ENCODE measurements around the gene RNF19B. TPM values are rescaled to one million over a fixed set of nuclear protein-coding genes. Genes with fewer than 3 reads are reported as not detected.

Gene RNF19B
- total and polyA plus RNA-seq, 7 donors, result 10.4 to 32.5 (median 18.8) TPM

GRCh38 chr1:33009561-33009960 is 45.0 kb upstream of the RNF19B start:
- H3K4me1 ChIP-seq, result peaks cover 43% of the 10 kb centered on the region
- no peaks in the 10 kb centered on the region for H3K27me3 ChIP-seq (ENCODE audit: insufficient read depth in 3 of 3, low read length in 2 of 3)
- intact Hi-C loops (cut with DNase I), result loop anchor here in 1 of 2 donors (5.0 kb wide), 1 partner anchor 77 kb away; no protein-coding TSS in a partner anchor
- no peaks in the 10 kb centered on the region for H3K9me3 ChIP-seq
- ATAC-seq (no peak), DNase-seq (no peak)
- peaks cover 19 to 78% of the 10 kb centered on the region in 2 donors for H3K36me3 ChIP-seq (ENCODE audit: insufficient read depth in 1 of 2, low read depth in 1 of 2)
- no peak overlapping the region for H3K27ac ChIP-seq
- no peak for TF ChIP-seq CTCF (IDR thresholded peaks at IDR 0.05)
- no peak overlapping the region for H3K4me3 ChIP-seq
- WGBS, 3 donors, result 19 to 33% (median 30%) methylated on average over 1 of the region's 1 CpG

- WGBS, 3 donors, result 78 to 89% (median 81%) methylated on average over 13 of the region's 13 CpGs
- TF ChIP-seq CTCF (IDR thresholded peaks at IDR 0.05), result no peak
- Histone ChIP-seq H3K4me3 (no peak overlapping the region), H3K4me1 (peaks cover 43% of the 10 kb centered on the region), H3K9me3 (no peaks in the 10 kb centered on the region), H3K36me3 (ENCODE audit: insufficient read depth in 1 of 2, low read depth in 1 of 2) (peaks cover 19 to 65% of the 10 kb centered on the region in 2 donors), H3K27me3 (ENCODE audit: insufficient read depth in 3 of 3, low read length in 2 of 3) (no peaks in the 10 kb centered on the region), H3K27ac (no peak overlapping the region)
- ATAC-seq, result peak in 3 of 4 donors; percentile 20 to 40 (median 31)
- no peak for DNase-seq
- intact Hi-C loops (cut with DNase I), result loop anchor here in 1 of 2 donors (5.0 kb wide), 1 partner anchor 76 kb away; no protein-coding TSS in a partner anchor
Observed at GRCh38 chr1:33008051-33008914, 43.7 kb upstream of the RNF19B start.

GRCh38 chr1:33007190-33008050 is 42.8 kb upstream of the RNF19B start:
- TF ChIP-seq CTCF (IDR thresholded peaks at IDR 0.05), result peak; percentile 48
- Histone ChIP-seq H3K4me3 (no peak overlapping the region), H3K27ac (no peak overlapping the region), H3K27me3 (ENCODE audit: insufficient read depth in 3 of 3, low read length in 2 of 3) (no peaks in the 10 kb centered on the region), H3K4me1 (peaks cover 41% of the 10 kb centered on the region), H3K9me3 (no peaks in the 10 kb centered on the region), H3K36me3 (ENCODE audit: insufficient read depth in 1 of 2, low read depth in 1 of 2) (peaks cover 16 to 56% of the 10 kb centered on the region in 2 donors)
- 57 to 71% (median 62%) methylated on average over 6 of the region's 6 CpGs for WGBS, 3 donors
- intact Hi-C loops (cut with DNase I), result loop anchor here in 1 of 2 donors (5.0 kb wide), 1 partner anchor 75 kb away; no protein-coding TSS in a partner anchor
- ATAC-seq (peak; percentile 81 to 93 (median 88)), DNase-seq (peak in 1 of 2 donors; percentile 40)

GRCh38 chr1:33005838-33006421 is 41.3 kb upstream of the RNF19B start:
- no peak overlapping the region for H3K4me3 ChIP-seq
- no peaks in the 10 kb centered on the region for H3K27me3 ChIP-seq (ENCODE audit: insufficient read depth in 3 of 3, low read length in 2 of 3)
- WGBS, 3 donors, result 84 to 89% (median 87%) methylated on average over 9 of the region's 9 CpGs
- ATAC-seq (no peak), DNase-seq (no peak)
- H3K36me3 ChIP-seq (ENCODE audit: insufficient read depth in 1 of 2, low read depth in 1 of 2), result peaks cover 11 to 41% of the 10 kb centered on the region in 2 donors
- H3K4me1 ChIP-seq, result peaks cover 27% of the 10 kb centered on the region
- TF ChIP-seq CTCF (IDR thresholded peaks at IDR 0.05), result no peak
- H3K9me3 ChIP-seq, result no peaks in the 10 kb centered on the region
- intact Hi-C loops (cut with DNase I), result loop anchor here in 1 of 2 donors (5.0 kb wide), 1 partner anchor 74 kb away; no protein-coding TSS in a partner anchor
- no peak overlapping the region for H3K27ac ChIP-seq

Data from psoas muscle (tissue), 8 donors.